HepG2 (cell line): ENCODE data around the gene CAPZB. TPM values are rescaled to one million over a fixed set of nuclear protein-coding genes. Genes with fewer than 3 reads are reported as not detected.

Source experiments
- AHDC1 ChIP-seq: sonication (generic); formaldehyde crosslinking; IDR thresholded peaks from 2 replicates; pipeline ENCODE4 v1.5.1; 2020; ENCODE audit warnings: mild to moderate bottlenecking, missing genetic modification reagents, borderline replicate concordance
- CHD4 ChIP-seq: fragments of 200-600 bp; sonication (generic); IDR thresholded peaks from 2 replicates; pipeline ENCODE4 v1.7.0; 2017; ENCODE audit warnings: mild to moderate bottlenecking, low read length, borderline replicate concordance
- EP300 ChIP-seq, 3 experiments: sonication (generic) in 1 of 3; formaldehyde crosslinking in 1 of 3; IDR thresholded peaks; 2 replicates each; pipeline versions ENCODE4 v1.5.1 to v1.6.1; 2011 to 2020; ENCODE audit warnings: low read depth in 2 of 3, low read length in 2 of 3, borderline replicate concordance in 1 of 3, improper control_type of control experiment in 1 of 3, mild to moderate bottlenecking in 1 of 3, missing genetic modification reagents in 1 of 3, moderate library complexity in 1 of 3
- ETV5 ChIP-seq: IDR thresholded peaks from 2 replicates; pipeline ENCODE4 v1.6.1; 2018; ENCODE audit warnings: missing biosample characterization, missing genetic modification reagents, inconsistent platforms, borderline replicate concordance
- KAT7 ChIP-seq: IDR thresholded peaks from 2 replicates; pipeline ENCODE4 v1.6.1; 2018; ENCODE audit warnings: borderline replicate concordance, missing compliant biosample characterization
- KLF11 ChIP-seq: IDR thresholded peaks from 2 replicates; pipeline ENCODE4 v1.6.1; 2016; ENCODE audit warnings: missing compliant biosample characterization
- MTA1 ChIP-seq: sonication (generic); formaldehyde crosslinking; IDR thresholded peaks from 2 replicates; pipeline ENCODE4 v1.4.0; 2020; ENCODE audit warnings: missing genetic modification reagents, mild to moderate bottlenecking, borderline replicate concordance
- NCOA5 ChIP-seq: sonication (generic); formaldehyde crosslinking; IDR thresholded peaks from 2 replicates; pipeline ENCODE4 v1.4.0; 2020; ENCODE audit warnings: missing genetic modification reagents
- SNAPC2 ChIP-seq: sonication (generic); formaldehyde crosslinking; IDR thresholded peaks from 2 replicates; pipeline ENCODE4 v1.8.1; 2022; ENCODE audit warnings: mild to moderate bottlenecking, missing genetic modification reagents
- SP2 ChIP-seq: sonication (generic); formaldehyde crosslinking; IDR thresholded peaks from 2 replicates; pipeline ENCODE4 v1.5.1; 2020; ENCODE audit warnings: mild to moderate bottlenecking, missing genetic modification reagents
- SRSF1 ChIP-seq: fragments of 200-400 bp; formaldehyde crosslinking; optimal IDR thresholded peaks from 2 replicates; pipeline ENCODE3; 2017; ENCODE audit warnings: mild to moderate bottlenecking, low read depth, low read length, moderate library complexity
- YEATS4 ChIP-seq: sonication (generic); formaldehyde crosslinking; IDR thresholded peaks from 2 replicates; pipeline ENCODE4 v1.4.0; 2020; ENCODE audit warnings: missing genetic modification reagents, borderline replicate concordance
- ZBTB38 ChIP-seq: sonication (generic); formaldehyde crosslinking; IDR thresholded peaks from 2 replicates; pipeline ENCODE4 v1.5.1; 2020; ENCODE audit warnings: mild to moderate bottlenecking, missing genetic modification reagents
- ZBTB39 ChIP-seq: sonication (generic); formaldehyde crosslinking; IDR thresholded peaks from 2 replicates; pipeline ENCODE4 v1.5.0; 2020; ENCODE audit warnings: missing genetic modification reagents
- ZNF20 ChIP-seq: sonication (generic); formaldehyde crosslinking; IDR thresholded peaks from 2 replicates; pipeline ENCODE4 v1.4.0; 2020; ENCODE audit warnings: mild to moderate bottlenecking, moderate library complexity, missing genetic modification reagents
- polyA plus RNA-seq, 8 experiments: library from polyadenylated mRNA; depleted of rRNA in 3 of 8; stranded (reverse) in 7 of 8; unstranded in 1 of 8; fragments of >200 nt; fragmentation: Illumina TruSeq in 4 of 8; extraction: Trizol in 4 of 8; gene quantifications; 2 replicates each; pipeline versions ENCODE4 v1.2.1 to v1.2.3, GENCODE V29; 2011 to 2016; ENCODE audit warnings: low read depth in 4 of 8, missing spikeins in 1 of 8, mixed read lengths in 1 of 8; ENCODE audit not compliant: insufficient read depth in 1 of 8
- total RNA-seq, 5 experiments: library from RNA; depleted of rRNA; stranded (reverse); fragments of >200 nt; fragmentation: Illumina TruSeq; extraction: Trizol; gene quantifications; 2 replicates each; pipeline ENCODE4 v1.2.3, GENCODE V29; 2016; ENCODE audit warnings: low read depth in 1 of 5
- TF ChIP-seq, protein P1 (sequence below): sonication (generic); formaldehyde crosslinking; IDR thresholded peaks from 2 replicates; pipeline ENCODE4 v1.4.0; 2020; ENCODE audit warnings: missing genetic modification reagents, low read depth, mild to moderate bottlenecking, borderline replicate concordance

The CAPZB gene
- total and polyA plus RNA-seq, 2 of the 13 experiments (the other 11 are each of a cell fraction or from before 2014, with no cell fraction given), result 58.9 to 76.9 TPM

GRCh38 chr1:19445417-19446342 is 39.7 kb downstream of the CAPZB start (continued):
- TF ChIP-seq EP300 (IDR thresholded peaks at IDR 0.05; ENCODE audit: low read depth in 2 of 2, low read length in 2 of 2) (peak in 1 of 2 experiments; percentile 82; a peak in 2 of 4 replicates), EP300 (CRISPR knock-in tag; IDR thresholded peaks at IDR 0.05; ENCODE audit: borderline replicate concordance) (peak; percentile 77; the same call in 1 of the 2 replicates), SP2 (no peak), NCOA5 (no peak), AHDC1 (peak; percentile 85; the same call in 1 of the 2 replicates), KLF11 (CRISPR knock-in tag) (no peak), ZBTB39 (CRISPR knock-in tag) (no peak), ETV5 (CRISPR knock-in tag) (peak; percentile 92), ZNF20 (no peak), KAT7 (CRISPR knock-in tag) (peak; percentile 37; the same call in 1 of the 2 replicates), CHD4 (no peak), YEATS4 (CRISPR knock-in tag) (peak; percentile 64; the same call in 1 of the 2 replicates), SNAPC2 (CRISPR knock-in tag) (peak; percentile 79; the same call in 1 of the 2 replicates), MTA1 (CRISPR knock-in tag) (peak; percentile 75; the same call in 1 of the 2 replicates), ZBTB38 (peak; percentile 91), SRSF1 (no peak)
- TF ChIP-seq, protein P1, sequence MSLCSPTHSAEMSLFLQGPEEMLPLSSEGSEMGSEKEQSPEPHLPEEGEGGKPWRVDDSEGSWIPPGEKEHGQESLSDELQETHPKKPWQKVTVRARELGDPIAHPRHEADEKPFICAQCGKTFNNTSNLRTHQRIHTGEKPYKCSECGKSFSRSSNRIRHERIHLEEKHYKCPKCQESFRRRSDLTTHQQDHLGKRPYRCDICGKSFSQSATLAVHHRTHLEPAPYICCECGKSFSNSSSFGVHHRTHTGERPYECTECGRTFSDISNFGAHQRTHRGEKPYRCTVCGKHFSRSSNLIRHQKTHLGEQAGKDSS (CRISPR knock-in tag), result no peak
